ENCODE results near the gene RLN3.

Gene RLN3

DNA sequence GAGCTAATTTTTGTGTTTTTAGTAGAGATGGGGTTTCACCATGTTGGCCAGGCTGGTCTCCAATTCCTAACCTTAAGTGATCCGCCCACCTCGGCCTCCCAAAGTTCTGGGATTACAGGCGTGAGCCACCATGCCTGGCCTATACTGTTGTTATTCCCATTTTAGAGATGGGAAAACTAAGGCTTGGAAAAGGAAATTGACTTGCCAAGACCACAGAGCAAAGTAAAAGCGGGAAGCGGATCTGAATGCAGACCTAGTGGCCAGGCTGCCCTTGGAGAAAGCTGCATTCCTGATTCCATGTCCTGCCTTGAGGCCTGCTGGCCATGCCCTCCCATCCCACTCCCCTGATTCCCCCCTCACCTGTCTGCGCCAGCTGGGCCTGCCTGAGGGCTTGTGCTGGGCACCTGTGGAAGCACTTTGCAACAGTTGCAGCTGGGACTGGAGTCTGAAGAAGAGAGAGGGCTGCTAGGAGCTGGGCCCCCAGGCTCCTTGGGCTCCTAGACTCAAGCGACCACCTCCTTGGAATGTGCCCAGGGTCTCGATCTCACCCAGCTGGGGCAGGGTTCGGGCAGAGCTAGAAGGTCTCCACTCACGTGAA lies 28.2 kb downstream of the RLN3 start:
- DNase-seq: no peak

DNA sequence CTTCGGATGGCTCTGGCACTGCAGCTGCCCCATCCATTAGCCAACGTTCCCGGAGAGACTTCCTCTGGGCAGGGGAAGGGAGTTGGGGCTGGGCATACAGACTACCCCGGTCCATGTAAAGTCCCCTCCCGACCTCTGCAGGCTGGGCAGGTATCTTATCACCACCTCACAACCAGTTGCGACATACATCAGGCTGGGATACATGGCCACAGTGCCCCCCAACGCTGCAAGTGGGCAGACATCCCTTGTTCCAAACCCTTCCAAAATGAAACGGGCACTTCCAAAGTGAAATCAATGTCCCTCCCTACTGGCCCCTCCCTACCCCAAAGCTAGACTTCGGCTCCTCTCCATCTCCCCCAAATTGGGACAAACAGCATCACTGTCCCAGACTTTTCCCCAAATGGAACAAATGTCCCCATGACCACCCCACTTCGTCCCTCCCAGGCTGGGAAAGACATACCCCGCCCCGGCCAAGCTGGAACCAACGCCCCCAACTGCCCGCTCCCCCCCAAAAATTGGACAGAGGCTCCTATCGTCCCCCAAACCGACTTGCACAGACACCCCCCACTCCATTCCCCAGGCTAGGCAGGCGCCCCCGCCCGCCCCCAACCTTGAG lies 28.9 kb downstream of the RLN3 start:
- no peak for DNase-seq

DNA sequence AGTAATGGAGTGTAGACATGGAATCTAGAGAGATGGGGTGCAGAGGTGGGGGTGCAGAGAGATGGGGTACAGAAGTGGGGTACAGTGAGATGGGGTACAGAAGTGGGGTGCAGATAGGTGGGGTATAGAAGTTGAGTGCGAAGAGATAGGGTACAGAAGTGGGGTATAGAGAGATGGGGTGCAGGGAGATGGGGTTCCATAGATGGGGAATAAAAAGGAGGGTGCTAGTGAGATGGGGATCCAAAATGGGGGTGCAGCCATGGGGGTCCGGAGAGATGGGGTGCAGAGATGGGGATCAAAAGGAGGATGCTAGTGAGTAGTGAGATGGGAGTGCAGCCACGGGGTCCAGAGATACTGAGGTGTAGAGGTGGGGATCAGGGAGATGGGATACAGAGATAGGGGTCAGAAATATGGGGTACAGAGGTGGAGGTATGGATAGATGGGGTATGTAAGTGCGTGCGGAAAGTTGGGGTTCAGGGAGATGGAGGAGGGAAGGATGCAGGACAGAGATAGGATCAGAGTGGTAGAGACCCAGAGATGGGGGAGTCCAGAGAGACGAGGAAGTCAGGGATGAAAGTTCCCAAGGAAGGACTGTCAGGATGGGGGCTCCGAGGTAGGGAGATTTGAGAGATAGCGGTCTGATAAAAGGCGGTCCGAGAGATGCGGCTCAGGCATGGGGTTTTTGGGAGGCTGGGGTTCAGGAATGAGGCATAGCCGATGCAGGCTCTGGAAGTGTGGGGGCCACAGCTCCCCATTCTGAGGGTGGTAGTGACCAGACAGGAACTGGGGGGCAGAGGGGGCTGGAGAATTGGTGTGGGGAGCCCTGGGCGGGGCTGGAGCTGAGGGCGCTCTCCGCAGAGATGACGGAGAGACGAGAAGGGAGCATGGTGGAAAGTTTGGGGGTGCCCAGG lies 30.5 kb downstream of the RLN3 start:
- no peak for DNase-seq

DNA sequence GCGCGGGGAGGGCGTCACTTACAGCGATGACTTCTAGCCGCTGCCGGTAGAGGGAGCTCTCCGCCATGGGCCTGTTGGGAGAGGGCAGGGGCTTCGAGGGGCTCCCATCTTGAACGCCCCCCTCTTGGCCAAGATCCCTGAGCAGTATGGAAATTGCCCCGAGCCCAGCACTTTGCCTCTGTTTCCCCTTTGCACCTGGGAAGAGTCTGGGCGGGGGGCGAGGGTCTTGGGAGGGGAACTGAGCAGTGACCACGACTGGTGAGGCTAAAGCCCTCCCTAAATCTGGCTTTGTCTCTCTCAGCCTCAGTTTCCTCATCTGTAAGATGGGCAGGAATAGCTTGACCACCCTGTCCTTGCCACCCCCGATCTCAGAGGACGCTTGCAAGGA lies 31.1 kb downstream of the RLN3 start:
- peak; percentile 41 for DNase-seq

DNA sequence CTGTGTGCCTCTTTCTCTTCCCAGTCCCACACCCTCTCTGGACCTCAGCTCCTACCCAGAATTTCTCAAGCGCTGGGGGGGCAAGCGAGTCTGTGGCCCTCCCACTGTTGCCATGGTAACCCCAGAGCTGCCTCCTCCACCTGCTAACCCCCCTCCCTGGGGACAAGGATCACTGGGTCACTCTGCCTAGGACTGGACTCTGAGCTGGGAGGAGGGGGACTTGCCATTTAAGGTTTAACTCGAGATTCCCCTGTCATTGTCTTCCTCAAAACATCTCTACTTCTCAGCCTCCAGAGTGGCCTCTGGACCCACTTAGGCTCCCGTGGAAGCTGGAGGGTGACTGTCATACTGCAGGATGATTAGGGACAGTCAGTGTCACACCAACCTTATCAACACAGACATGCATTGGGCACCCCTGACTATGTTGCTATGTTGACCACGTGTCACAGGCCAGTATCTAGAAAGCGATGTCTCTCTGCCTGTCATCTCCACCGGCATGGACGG lies 31.8 kb downstream of the RLN3 start:
- DNase-seq: peak; percentile 50

DNA sequence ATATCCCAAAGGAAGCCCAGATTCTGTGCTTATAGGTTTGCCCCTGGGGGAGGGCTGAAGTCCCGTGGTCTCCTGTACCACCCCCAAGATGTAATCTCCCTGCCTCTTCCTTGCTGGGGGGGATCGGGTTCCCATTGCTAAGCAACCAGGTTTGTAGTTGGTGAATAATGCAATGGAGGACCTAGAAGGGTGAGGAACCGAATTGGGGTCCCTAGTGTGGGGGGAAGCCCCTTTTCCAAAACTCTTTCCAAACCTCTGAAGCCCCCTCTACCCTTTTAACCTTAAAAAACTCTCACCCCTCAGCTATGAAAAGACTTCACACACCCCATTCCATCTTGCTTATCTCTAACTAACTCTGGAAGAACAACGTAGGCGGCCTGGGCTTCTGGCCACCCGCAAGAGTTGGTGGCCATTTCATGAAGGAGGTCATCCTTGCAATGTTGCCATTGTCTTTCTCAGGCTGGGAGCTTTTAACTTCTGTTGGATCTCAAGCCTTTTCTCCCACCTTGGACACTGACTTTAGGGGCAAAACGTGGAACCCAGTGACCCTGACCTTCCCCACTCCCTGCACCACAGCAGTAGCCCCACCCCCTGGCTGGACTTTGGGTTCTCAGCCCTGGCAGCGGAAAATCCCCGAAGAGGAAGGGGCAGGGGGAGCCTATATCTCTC lies 33.3 kb downstream of the RLN3 start:
- no peak for DNase-seq

DNA sequence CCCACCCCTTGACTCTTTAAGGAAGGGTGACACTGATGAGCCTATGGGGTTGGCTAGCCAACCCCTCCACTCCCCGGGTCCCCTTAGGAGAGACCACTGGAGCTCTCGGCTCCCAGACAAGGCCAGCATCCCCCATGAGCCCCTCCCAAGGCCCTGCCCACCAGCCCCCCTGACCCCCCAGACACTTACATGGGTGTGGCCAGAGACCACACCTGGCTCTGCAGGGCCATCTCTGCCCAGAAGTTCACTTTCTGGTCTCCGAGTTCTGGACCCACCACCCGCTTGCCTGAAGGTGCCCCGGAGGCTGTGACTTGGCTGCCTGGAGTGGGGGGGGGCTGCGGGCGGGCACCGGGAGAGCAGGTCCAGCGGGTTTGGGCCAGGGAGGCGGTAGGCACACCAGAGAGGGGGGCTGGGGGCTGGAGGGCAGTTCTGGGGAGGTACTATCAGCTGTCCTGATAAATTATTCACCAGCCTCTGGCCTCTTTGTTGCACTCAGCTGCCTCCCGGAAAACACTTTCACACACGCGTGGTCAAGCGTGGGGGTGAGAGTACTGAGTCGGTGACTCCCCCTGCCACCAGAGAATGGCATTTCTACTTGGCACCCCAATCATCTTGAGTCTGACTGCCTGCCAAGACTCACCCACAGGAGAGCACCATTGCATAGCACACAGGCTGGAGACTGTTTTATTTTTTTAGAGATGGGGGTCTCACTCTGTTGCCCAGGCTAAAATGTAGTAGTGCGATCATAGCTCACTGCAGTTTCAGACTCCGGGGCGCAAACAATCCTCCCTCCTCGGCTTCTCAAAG lies 34.0 kb downstream of the RLN3 start, which contains the start of gene PALM3:
TSS of gene PALM3 (minus strand) at position 326 of the 807 bp plus-strand sequence. CDS start at position 230, 96 bp downstream.
- no peak for DNase-seq

DNA sequence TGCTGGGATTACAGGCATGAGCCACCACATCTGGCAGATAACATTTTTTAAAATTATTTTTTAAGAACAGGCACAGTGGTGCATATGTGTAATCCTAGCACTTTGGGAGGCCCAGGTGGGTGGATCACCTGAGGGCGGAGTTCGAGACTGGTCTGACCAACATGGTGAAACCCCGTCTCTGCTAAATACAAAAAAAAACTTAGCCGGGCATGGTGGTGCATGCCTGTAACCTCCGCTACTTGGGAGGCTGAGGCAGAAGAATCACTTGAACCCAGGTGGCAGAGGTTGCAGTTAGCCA lies 34.6 kb downstream of the RLN3 start:
- DNase-seq: no peak

DNA sequence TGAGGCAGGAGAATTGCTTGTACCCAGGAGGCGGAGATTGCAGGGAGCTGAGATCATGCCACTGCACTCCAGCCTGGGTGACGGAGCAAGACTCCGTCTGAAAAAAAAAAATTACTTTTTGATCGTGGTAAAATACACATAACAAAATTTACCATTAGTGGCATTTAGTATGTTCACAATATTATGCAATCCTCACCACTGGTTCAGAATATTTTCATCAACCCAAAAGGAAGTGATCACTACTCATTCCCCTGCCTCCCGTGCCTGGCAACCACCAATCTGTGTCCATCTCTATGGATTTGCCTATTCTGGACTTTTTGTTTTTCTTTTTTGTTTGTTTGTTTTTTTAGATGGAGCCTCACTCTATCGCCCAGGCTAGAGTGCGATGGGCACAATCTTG lies 35.2 kb downstream of the RLN3 start:
- no peak for DNase-seq

DNA sequence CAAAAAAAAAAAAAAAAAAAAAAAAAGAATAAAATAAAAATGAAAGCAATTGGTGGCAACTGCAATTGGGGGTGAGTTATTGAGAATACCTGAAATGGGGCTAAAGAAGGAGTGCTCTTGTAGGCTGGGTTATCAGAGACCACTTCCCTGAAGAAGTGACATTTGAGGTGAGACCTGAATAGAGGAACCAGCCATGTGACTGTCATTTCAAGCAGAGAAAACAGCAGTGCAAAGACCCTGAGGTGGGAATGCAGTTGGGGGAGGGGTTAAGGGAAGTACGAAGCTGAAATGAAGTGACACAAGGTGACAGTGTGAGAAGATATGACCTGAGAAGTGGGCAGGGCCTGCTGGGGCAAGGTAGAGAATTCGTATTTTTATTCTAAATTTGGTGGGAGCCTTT lies 38.2 kb downstream of the RLN3 start:
- DNase-seq: no peak

DNA sequence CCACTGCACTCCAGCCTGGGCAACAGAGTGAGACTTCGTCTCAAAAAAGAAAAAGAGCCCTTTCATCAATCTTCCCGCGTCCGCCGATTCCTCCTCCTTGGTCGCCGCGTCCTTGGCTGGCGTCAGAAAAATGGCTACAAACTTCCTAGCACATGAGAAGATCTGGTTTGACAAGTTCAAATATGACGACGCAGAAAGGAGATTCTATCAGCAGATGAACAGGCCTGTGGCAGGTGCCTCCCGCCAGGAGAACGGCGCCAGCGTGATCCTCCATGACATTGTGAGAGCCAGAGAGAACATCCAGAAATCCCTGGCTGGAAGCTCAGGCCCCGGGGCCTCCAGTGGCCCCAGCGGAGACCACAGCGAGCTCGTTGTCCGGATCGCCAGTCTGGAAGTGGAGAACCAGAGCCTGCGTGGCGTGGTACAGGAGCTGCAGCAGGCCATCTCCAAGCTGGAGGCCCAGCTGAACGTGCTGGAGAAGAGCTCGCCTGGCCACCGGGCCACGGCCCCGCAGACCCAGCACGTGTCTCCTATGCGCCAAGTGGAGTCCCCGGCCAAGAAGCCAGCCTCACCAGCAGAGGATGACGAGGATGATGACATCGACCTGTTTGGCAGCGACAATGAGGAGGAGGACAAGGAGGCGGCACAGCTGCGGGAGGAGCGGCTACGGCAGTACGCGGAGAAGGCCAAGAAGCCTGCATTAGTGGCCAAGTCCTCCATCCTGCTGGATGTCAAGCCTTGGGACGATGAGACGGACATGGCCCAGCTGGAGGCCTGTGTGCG lies 42.5 kb downstream of the RLN3 start:
- no peak for DNase-seq

DNA sequence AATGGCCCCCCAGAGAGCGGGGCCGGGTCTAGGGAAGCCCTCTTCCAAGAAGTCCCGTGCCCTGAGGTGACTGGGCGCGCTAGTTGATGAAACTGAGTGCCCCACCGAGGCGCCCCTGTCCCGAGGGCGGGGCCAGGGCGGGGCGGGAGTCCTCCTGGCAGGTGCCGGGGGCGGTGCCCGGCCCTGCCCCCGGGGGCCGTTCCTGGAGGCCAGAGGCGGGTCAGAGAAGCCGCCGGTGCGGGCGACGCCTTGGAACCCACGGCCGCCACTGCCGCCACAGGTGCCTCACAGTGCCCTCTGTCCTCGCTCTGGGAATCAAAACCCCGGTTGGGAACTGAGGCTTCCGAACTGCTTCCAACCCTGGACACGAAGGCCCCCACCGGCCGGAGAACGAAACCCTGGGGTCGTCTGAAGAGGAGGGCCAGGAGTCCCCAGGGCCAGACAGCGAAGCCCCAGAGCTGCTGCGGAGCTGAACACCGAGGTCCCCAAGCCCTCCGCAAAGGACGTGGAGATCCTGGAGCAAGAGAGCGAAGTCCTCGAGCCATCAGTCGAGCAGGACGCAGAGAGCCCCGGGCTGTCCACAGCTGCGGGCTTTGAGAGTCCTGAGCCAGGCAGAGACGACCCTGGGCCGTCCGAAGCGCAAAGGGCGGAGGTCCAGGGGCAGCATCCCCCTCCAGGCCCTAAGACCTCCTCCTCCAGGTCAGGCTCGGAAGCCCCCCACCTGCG lies 44.8 kb downstream of the RLN3 start, which contains the start of gene MISP3:
TSS of gene MISP3 (plus strand) at position 252 of the 726 bp plus-strand sequence. CDS start 524 bp downstream, outside the sequence.
- DNase-seq: peak; percentile 89

DNA sequence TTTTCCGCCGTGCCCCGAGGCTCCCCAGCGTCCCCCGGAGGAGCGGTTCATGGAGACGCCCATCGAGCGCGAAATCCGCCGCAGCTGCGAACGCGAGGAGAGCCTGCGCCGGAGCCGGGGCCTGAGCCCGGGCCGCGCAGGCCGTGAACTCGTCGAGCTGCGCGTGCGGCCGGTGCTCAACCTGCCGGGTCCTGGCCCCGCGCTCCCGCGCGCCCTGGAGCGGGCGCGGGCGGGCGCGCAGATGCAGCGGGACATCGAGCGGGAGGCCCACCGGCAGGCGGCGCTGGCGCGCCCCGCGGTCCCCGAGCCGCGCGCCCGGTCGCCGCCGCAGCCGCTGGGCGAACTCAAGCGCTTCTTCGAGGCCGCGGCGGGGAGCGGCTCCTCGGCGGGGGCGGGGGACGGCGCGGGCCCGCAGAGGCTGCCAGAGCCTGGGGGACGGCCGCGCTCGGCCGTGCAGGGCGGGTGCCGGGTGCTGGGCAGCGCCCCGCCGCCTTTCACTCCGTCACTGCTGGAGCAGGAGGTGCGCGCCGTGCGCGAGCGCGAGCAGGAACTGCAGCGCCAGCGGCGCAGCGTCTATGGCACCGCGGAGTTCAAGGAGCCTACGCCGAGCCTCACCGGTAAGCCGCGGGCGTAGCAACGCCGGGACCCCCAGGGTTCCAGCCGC lies 45.4 kb downstream of the RLN3 start:
- DNase-seq: peak; percentile 95

DNA sequence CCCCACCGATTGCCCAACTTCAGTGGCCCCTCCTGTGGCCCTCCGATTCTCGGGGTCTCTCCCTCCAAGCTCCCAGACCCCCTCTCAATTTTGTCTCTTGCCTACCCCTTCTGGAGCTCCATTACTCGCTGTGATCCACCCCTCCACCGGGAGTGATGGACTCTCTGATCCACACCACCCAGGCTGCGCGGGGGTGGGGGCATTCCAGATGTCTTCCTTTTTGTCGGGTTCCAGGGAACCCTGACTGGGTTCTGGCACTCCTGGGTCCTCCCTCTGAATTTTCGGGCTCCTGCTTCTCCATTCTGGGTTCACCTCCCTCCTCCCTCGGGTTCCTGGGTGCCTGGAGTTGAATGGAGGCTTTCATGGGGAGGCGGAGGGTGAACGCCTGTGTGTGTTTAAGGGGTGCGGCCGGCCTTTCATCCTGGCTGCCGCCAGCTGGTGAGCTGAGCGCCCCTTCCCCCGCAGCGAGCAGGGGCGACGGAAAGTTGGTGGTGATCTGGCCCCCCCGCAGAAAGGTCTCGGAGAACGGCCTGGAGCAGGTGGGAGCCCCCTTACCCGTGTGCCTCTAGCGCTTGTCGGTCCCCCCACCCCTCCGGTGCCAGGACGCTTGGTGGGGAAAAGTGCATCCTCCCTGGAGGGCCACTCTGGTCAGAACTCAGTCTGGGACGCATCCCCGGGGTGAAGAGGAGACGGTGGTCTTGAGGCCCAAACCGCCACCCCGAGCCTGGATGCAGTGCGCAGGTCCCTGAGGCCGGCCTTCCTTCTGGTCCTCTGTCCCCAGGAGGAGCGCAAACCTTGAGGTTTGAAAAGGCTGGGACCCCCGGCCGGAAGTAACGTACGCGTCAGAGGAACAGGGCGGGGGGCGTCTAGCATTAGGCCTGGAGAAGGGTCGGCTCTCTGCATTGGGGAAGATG lies 46.2 kb downstream of the RLN3 start:
- peak; percentile 86 for DNase-seq

DNA sequence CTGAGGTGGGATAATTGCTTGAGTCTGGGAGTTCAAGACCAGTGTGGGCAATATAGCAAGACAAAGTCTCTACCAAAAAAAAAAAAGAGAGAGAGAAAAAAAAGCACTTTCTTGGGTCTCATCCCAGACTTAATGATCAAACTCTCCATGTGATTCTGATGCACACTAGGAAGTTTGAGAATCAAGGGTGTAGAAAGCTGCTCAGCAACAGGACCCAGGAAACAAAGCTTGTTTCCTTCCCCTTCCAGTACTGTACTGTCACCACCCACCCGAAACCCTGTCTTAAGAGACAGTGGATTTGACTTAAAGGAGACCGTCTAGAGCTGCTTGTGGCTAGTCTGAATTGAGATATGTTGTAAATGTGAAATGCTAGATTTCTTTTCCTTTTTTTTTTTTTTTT lies 50.5 kb downstream of the RLN3 start:
- no peak for DNase-seq
